Amygdala (tissue), 56 donors: ENCODE results near the gene USP43.
"Not testable (repeated sequence)": the region's sequence is repeated elsewhere in the genome, so short reads cannot be mapped to it uniquely, and the experiment has no call there.

Source experiments
- DNase-seq, 56 donors: peaks; one replicate each; lab custom pipeline; 2025; lab: John Stamatoyannopoulos, UW

USP43 gene

DNA sequence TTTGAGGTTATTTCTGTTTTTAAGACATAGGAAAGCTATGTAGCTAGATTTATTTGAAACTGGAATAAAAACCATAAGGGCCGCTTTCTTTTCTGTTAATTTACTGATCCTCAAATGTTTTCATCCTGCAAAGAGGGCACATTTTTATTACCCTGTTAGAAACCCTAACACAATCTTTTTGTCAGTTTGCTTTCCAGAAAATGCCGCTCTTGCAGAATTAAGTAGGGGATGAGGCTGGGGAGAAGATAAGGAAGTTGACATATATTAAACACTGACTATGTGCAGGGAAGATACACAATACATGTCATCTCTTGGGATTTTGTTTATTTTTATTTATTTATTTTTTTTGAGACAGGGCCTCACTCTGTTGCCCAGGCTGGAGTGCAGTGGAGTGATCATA is 15.7 kb downstream of the USP43 start:
- DNase-seq = no peak

- not testable (repeated sequence) for DNase-seq
Measured at GRCh38 chr17:9663511-9663910, 18.2 kb downstream of the USP43 start.

- DNase-seq = no peak
Measured at GRCh38 chr17:9666461-9667050, 21.2 kb downstream of the USP43 start.

- DNase-seq = no peak
Measured at GRCh38 chr17:9668517-9668916, 23.2 kb downstream of the USP43 start.

DNA sequence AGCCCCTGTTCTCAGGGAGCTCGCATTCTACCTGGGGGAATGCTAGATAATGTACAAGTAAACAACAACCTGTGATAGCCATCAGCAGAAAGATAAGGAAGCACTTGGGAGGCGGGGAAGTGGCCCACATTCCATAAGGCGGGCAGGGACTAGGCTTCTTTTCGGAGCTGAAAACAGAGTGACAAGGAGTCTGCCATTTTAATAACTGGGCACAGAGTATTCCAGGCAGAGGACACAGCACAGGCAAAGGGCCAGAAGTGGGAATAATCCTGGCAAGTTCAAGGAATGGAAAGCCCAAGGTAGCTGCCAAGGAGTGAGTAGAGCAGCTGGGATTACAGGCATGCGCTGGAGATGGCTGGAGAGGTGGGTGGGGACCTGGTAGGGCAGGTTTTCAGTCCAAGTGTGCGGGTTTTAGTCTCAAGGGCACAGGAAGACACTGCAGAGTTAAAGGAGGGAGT is 24.3 kb downstream of the USP43 start:
- DNase-seq = no peak

DNA sequence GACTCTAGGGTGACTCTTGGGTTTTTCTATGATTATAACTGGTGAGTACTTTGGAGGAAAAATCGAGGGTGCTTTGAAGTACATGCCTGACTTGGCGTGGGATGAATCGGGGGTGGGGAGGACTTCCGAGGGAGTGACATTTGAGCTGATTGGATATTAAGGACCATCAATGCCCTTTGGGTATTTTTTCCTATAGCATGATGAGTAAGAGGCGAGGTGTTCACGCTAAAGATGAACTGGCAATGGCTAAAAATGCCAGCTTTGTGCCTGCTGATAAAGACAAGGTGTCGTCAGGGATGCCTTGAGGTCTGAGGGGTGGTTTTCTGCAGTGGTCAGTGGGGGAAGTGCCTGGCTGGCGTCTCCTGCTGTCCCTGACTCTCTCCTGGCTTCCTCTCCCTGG is 25.3 kb downstream of the USP43 start:
- DNase-seq = no peak

DNA sequence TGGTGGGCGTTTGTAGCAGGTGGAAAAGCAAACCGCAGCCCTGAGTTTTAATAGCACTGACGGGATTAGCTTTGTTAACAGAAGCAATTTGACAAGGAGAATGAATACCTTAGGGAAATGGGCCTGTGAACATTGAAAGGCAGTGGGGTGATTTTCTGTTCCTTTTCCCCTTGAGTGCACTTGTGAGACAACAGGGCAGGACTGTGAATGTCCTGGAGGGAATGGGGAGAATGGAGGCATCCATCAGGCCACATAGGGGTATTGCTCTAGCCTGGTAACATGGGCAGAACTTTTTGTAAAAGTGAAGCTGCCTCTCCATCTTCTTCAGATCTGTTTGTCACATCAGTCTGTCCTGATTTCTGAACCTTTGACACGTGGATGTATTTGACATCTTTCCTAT is 26.2 kb downstream of the USP43 start:
- no peak for DNase-seq

- DNase-seq = no peak
Measured at GRCh38 chr17:9672266-9672665, 26.9 kb downstream of the USP43 start.

GRCh38 chr17:9672691-9673090 is 27.4 kb downstream of the USP43 start:
- DNase-seq = no peak

- DNase-seq = no peak
Measured at GRCh38 chr17:9676084-9676483, 30.8 kb downstream of the USP43 start.

DNA sequence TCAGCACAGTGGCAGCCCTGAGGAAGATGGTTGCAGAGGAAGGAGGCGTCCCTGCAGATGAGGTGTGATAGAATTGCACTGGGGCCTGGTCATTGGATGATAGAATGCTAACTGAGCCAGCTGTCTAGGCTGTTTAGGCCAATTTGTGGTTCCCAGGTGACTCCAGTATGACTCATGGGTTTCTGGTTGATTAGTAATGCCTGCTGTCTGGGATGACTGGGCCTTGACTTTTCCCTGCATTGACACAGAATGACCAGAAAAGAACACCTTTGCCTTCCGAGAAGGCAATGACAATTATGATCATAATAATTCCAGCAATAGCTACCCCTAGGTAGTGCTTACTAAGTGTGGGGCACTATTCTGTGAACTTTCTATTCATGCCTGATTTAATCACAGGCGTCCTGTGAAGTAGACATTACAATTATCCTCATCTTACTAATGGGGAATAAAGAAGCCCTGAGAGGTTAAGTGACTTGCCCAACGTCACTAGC is 31.5 kb downstream of the USP43 start:
- DNase-seq = no peak

DNA sequence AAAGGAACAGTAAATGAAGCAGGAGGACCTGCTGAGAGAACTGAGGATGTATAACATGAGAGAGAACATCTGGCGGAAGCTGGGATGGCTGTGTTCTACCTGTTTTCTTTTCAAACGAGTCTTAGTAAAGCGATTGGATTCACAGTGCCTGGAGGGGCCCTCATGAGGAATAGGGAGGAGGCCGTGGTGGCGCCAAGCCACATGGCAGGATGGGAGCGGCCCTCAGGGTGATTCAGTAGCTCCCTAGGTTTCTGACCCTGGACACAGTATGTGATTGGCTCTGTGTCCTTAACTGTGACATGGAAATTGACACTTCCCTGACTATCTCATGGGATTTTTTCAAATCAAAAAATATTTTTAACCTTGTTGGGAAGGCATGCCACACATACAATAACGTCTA is 32.1 kb downstream of the USP43 start:
- no peak for DNase-seq

DNA sequence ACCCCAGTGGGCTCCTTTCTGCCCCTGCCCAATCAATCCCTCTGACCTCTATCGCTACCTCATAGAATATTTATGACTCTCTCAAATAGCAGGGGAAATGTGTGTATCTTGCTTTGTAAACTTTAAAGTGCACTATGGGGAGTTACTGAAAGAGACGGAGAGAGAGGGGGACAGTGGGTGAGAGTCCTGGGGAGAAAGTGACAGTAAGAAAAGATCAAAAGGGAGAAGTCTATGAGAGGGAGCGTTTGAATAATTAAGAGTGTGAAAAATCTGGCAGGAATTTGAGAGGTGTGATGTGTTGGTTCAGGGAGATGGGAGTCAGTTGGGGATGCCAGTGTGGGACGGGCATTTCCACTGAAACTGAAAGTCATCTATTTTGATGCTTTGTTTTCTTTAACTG is 32.6 kb downstream of the USP43 start:
- no peak for DNase-seq

DNA sequence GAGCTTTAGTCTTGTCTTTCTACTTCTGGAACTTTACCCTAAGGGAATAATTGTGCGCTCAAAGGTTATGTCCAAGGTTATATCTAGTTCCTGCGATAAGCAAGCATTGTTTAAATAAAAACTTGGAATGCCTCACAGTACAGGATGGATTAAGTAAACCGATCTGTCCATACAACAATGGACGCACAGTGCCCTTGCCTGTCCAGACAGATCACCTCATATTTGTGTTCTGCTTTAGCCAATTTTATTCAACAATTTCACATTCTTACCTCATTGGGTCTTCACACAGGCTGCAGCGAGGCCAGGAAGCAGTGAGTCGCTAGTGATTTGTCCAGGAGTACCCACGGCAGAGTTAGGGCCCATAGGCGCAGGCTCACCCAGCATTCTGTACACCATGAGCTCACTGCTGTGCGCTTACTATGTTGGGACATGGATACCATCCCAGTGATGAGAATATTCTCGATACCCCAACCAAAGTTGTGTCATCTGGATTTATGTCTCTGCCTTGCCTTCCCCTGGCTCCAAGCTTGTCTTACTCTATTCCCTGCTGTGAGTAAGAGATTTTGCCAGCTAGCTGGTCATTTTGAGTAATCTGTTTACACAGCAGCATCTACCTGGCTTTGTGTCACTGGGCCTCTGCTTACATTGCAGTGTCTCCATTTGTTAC is 39.8 kb downstream of the USP43 start:
- no peak for DNase-seq

- DNase-seq = no peak
Measured at GRCh38 chr17:9693755-9694154, 48.4 kb downstream of the USP43 start.

- DNase-seq = no peak
Measured at GRCh38 chr17:9696279-9697044, 51.1 kb downstream of the USP43 start.

DNA sequence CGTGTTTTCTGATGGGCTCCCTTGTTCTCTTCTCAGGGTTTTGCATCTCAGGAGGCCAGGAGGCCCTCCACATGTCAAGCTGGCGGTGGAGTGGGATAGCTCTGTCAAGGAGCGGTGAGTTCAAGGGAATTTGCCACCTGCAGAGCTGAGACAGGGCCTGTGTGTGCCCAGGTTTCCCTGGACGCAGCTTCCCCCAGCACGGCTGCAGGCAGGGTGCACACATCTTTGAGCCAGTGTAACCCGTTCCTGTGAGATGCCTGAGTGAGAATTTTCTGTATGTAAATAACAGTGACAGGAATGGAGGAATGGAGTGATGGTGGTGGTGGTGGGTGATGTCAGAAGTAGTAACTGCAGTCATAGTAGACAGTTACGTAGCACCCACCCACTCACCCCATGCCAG is 54.8 kb downstream of the USP43 start:
- no peak for DNase-seq

DNA sequence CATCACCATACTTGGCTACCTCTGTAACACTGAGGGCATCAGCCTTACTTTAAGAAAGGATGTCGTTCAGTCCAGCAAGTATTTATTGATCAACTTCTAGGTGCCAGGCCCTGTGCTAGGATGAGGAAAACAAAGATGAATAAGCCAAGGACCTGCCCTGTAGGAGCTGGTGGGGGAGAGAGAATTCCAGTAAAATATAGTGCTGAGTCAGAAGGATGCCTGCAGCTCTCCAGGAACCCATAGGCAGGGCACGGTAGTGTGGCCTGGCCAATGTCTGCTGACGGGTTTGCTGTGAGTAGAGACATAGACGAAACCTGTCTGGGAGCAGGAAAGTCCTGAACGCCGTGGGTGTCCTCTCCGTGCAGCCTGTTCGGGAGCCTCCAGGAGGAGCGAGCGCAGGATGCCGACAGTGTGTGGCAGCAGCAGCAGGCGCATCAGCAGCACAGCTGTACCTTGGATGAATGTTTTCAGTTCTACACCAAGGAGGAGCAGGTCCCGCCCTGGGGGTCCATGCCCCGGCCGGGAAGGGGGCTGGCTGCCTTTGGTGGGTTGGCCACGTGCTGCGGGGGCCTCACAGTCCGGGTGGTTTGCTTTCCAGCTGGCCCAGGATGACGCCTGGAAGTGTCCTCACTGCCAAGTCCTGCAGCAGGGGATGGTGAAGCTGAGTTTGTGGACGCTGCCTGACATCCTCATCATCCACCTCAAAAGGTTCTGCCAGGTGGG is 55.6 kb downstream of the USP43 start:
- DNase-seq = no peak

- no peak for DNase-seq
Measured at GRCh38 chr17:9702482-9702881, 57.2 kb downstream of the USP43 start.

- no peak for DNase-seq
Measured at GRCh38 chr17:9702914-9703780, 57.8 kb downstream of the USP43 start.
